HFFc6 (cell line): ENCODE results near the gene TMSB4Y. TPM values are rescaled to one million over a fixed set of nuclear protein-coding genes. Genes with fewer than 3 reads are reported as not detected.
A peak's percentile ranks its signal among the peaks of the same experiment; 100 is the strongest.

Source experiments
- DNase-seq: peaks from one replicate; pipeline ENCODE4 v3.0.0-alpha.2; 2018
- H3K27ac Mint-ChIP-seq: 2 replicates; pipeline ENCODE4 v1.8.0; 2020; ENCODE audit warnings: mild to moderate bottlenecking, mixed read lengths
- H3K27me3 Mint-ChIP-seq: 2 replicates; pipeline ENCODE4 v1.8.0; 2021; ENCODE audit warnings: mild to moderate bottlenecking, moderate library complexity, mixed read lengths; ENCODE audit not compliant: insufficient read depth
- H3K36me3 Mint-ChIP-seq: 2 replicates; pipeline ENCODE4 v1.8.0; 2021; ENCODE audit warnings: low read depth, mixed read lengths
- H3K4me1 Mint-ChIP-seq: 2 replicates; pipeline ENCODE4 v1.8.0; 2020; ENCODE audit warnings: low read depth, mixed read lengths
- H3K4me3 Mint-ChIP-seq: 2 replicates; pipeline ENCODE4 v1.8.0; 2020; ENCODE audit warnings: mild to moderate bottlenecking, moderate library complexity, mixed read lengths
- H3K9me3 Mint-ChIP-seq: 2 replicates; pipeline ENCODE4 v1.8.0; 2020; ENCODE audit warnings: mild to moderate bottlenecking, mixed read lengths
- total RNA-seq, 6 experiments: library from RNA; stranded (reverse); fragmentation: NEBNext Ultra II Directional; extraction: Animal tissue kit (Norgen Biotek cat#: 25700); gene quantifications; 2 replicates in 1 of 6; 3 replicates in 5 of 6; pipeline ENCODE4 v1.2.3, GENCODE V29; 2021
- TF ChIP-seq, protein P1 (sequence below): fragments of 200-600 bp; sonication (generic); IDR thresholded peaks from 2 replicates; pipeline ENCODE4 v1.5.0; 2021; ENCODE audit warnings: antibody characterized with exemption, mild to moderate bottlenecking

Gene TMSB4Y
- total RNA-seq, 6 experiments from 2014 or later: 0.16 to 0.69 (median 0.40) TPM; not detected in 3

DNA sequence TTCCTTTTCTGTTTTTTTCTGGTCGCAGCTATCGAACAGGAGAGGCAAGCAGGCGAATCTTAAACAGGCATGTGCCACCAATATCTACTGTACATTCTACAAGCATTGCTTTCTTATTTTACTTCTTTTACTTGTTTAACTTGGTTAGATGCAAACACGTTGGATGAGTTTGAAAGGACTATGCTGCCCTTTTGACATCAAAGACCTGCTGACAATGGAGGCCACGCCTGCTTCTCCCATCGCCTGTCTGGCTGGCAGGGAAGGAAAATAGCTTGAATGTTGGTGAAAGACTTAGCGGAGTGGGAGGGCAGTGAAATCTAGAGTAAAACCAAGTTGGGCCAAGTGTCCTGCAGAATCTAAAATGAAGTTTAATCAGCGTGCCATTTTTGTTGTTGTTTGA, 1.5 kb downstream of the TMSB4Y start:
- Mint-ChIP-seq H3K4me3 (peak overlapping the region; percentile 60; the same call in 1 of the 2 replicates), H3K27ac (no peak overlapping the region; the same call in 1 of the 2 replicates), H3K36me3 (no peaks in the 10 kb centered on the region), H3K27me3 (no peaks in the 10 kb centered on the region), H3K4me1 (peaks cover 12% of the 10 kb centered on the region), H3K9me3 (no peaks in the 10 kb centered on the region)
- TF ChIP-seq, protein P1, sequence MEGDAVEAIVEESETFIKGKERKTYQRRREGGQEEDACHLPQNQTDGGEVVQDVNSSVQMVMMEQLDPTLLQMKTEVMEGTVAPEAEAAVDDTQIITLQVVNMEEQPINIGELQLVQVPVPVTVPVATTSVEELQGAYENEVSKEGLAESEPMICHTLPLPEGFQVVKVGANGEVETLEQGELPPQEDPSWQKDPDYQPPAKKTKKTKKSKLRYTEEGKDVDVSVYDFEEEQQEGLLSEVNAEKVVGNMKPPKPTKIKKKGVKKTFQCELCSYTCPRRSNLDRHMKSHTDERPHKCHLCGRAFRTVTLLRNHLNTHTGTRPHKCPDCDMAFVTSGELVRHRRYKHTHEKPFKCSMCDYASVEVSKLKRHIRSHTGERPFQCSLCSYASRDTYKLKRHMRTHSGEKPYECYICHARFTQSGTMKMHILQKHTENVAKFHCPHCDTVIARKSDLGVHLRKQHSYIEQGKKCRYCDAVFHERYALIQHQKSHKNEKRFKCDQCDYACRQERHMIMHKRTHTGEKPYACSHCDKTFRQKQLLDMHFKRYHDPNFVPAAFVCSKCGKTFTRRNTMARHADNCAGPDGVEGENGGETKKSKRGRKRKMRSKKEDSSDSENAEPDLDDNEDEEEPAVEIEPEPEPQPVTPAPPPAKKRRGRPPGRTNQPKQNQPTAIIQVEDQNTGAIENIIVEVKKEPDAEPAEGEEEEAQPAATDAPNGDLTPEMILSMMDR: no peak
- no peak for DNase-seq

DNA sequence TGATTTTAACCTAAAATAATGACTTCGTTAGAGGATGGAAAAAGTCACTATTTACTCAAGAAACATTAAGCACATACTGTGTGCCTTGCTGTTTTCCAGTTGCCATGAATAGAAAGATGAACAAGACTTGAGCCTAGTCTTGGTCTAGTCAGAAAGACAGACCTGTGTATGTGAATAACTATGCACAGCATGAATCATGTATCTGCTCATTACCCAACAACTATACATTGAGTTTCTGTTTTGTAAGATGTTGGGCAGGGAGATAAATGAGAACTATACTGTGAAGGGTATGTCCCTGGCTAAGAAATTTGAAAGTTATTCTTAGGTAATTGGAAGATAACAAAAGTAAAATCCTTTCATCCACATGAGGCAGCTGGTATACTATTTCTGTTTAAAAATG, 4.3 kb downstream of the TMSB4Y start:
- H3K4me3 Mint-ChIP-seq: no peak overlapping the region
- H3K36me3 Mint-ChIP-seq: no peaks in the 10 kb centered on the region
- DNase-seq: no peak
- H3K4me1 Mint-ChIP-seq: peaks cover 12% of the 10 kb centered on the region
- H3K9me3 Mint-ChIP-seq: no peaks in the 10 kb centered on the region
- TF ChIP-seq, protein P1: no peak
- H3K27me3 Mint-ChIP-seq: no peaks in the 10 kb centered on the region
- H3K27ac Mint-ChIP-seq: no peak overlapping the region

DNA sequence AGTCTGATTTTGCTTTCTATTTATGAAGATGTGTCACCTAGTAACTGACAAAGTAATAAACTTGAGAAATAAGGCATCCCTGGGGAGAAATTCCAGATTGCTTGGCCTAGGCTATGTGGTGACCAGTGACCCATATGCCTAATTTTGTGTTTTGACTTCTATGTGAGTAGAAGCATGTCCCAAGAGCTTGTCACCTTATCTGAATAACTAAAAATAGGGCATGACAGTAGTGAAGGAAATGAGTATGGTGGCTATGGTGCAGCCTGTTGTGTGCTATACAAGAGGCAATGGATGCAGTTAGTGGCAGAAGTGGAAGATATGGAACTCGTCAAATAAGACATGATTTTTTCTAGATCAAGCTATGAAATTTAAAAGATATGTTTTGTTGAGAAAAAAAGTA, 15.3 kb downstream of the TMSB4Y start:
- H3K9me3 Mint-ChIP-seq: peaks cover 4% of the 10 kb centered on the region
- DNase-seq: no peak
- H3K36me3 Mint-ChIP-seq: no peaks in the 10 kb centered on the region
- H3K27ac Mint-ChIP-seq: no peak overlapping the region
- TF ChIP-seq, protein P1: no peak
- H3K4me3 Mint-ChIP-seq: no peak overlapping the region
- H3K27me3 Mint-ChIP-seq: no peaks in the 10 kb centered on the region; the same call in 1 of the 2 replicates
- H3K4me1 Mint-ChIP-seq: no peaks in the 10 kb centered on the region

DNA sequence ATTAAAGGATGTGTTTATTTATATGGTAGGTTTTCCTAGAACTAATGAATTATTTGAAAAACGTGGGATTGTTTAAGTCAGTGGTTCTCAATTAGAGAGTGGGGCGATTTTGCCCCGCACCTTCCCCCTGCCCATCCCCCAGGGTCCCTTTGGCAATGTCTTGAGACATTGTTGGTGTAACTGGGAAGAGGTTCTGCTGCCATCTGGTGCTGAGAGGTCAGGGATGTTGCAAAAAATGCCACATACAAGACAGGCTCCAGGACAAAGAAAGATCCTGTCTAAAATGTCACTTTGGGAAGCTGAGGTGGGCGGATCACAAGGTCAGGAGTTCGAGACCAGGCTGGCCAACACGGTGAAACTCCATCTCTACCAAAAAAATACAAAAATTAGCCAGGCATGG, 25.8 kb downstream of the TMSB4Y start:
- H3K9me3 Mint-ChIP-seq: no peaks in the 10 kb centered on the region
- H3K4me1 Mint-ChIP-seq: no peaks in the 10 kb centered on the region
- H3K27ac Mint-ChIP-seq: no peak overlapping the region
- H3K4me3 Mint-ChIP-seq: no peak overlapping the region
- TF ChIP-seq, protein P1: peak; percentile 21; the same call in 1 of the 2 replicates
- no peaks in the 10 kb centered on the region for H3K36me3 Mint-ChIP-seq
- peaks cover 3% of the 10 kb centered on the region; the same call in 1 of the 2 replicates for H3K27me3 Mint-ChIP-seq
- peak; percentile 1 for DNase-seq

DNA sequence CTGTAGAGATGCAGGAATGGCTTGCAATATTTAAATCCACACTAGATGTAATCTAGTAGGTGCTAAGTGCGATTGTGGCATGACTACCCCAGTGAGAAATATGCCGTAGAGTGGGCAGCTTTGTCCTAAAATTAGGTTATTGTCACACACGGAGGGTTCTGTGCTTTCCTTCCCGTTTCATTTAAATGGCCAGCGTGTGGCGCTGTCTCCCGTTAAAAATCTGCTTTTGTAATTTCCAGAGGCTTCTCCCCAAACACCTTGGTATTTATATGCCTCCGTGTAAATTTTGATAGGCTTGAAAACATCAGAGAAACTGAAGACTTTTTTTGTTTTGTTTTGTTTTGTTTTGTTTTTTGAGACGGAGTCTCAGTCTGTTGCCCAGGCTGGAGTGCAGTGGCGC, 34.9 kb downstream of the TMSB4Y start:
- H3K27ac Mint-ChIP-seq: no peak overlapping the region
- H3K36me3 Mint-ChIP-seq: no peaks in the 10 kb centered on the region
- TF ChIP-seq, protein P1: peak; percentile 75
- no peak overlapping the region for H3K4me3 Mint-ChIP-seq
- no peak for DNase-seq
- no peaks in the 10 kb centered on the region for H3K9me3 Mint-ChIP-seq
- peaks cover 3% of the 10 kb centered on the region for H3K27me3 Mint-ChIP-seq
- no peaks in the 10 kb centered on the region for H3K4me1 Mint-ChIP-seq
